HG02938 (cell line): ENCODE results near the gene THAP7.

ENCODE experiments used
- ATAC-seq: cut with Tn5 transposase; IDR thresholded peaks from one replicate; pipeline ENCODE4 v1.9.1; 2021; ENCODE audit warnings: mild to moderate bottlenecking, moderate library complexity; ENCODE audit not compliant: unreplicated experiment

Gene THAP7

DNA sequence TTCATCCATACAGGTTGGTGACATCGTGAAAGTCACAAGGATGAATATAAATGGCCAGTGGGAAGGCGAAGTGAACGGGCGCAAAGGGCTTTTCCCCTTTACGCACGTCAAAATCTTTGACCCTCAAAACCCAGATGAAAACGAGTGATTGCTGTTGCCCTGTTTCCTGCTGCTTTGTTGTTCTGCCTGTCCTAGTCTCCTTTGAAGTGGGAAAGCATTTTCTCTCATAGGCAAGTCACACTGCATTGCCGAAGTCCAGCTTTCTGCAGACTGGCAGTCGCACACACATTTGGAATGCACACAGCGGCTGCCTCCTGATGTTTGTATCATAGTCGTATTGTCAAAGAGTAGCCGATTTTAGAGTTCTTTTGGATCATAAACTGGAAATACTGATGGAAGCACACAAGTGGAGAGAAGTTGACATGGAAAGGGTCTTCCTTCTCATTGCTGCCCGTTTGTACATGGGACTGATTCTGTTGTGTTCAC lies 52.2 kb downstream of the THAP7 start:
- no peak for ATAC-seq
